GM19035 (cell line): ENCODE measurements around the gene IGF1R.

Experiments used
- ATAC-seq: cut with Tn5 transposase; IDR thresholded peaks from one replicate; pipeline ENCODE4 v1.9.1; 2021; ENCODE audit not compliant: unreplicated experiment

Gene IGF1R

GRCh38 chr15:98772895-98773294 is 124.6 kb downstream of the IGF1R start:
- ATAC-seq: no peak

GRCh38 chr15:98773616-98774015 is 125.3 kb downstream of the IGF1R start:
- ATAC-seq: no peak

- ATAC-seq: no peak
Measured at GRCh38 chr15:98774756-98775497, 126.6 kb downstream of the IGF1R start.

- ATAC-seq: no peak
Measured at GRCh38 chr15:98775498-98776230, 127.3 kb downstream of the IGF1R start.

GRCh38 chr15:98776607-98777281 is 128.4 kb downstream of the IGF1R start:
- no peak for ATAC-seq

- ATAC-seq: no peak
Measured at GRCh38 chr15:98777426-98777825, 129.1 kb downstream of the IGF1R start.

- no peak for ATAC-seq
Measured at GRCh38 chr15:98778263-98778959, 130.1 kb downstream of the IGF1R start.

GRCh38 chr15:98778960-98779359 is 130.6 kb downstream of the IGF1R start:
- no peak for ATAC-seq

GRCh38 chr15:98779463-98780071 is 131.2 kb downstream of the IGF1R start:
- peak; percentile 88 for ATAC-seq

GRCh38 chr15:98781838-98782237 is 133.5 kb downstream of the IGF1R start:
- ATAC-seq: no peak

- no peak for ATAC-seq
Measured at GRCh38 chr15:98782801-98783200, 134.5 kb downstream of the IGF1R start.

GRCh38 chr15:98785431-98785806 is 137.1 kb downstream of the IGF1R start:
- ATAC-seq: no peak

- no peak for ATAC-seq
Measured at GRCh38 chr15:98785807-98786621, 137.7 kb downstream of the IGF1R start.

- ATAC-seq: no peak
Measured at GRCh38 chr15:98786717-98787116, 138.4 kb downstream of the IGF1R start.

GRCh38 chr15:98787194-98787593 is 138.9 kb downstream of the IGF1R start:
- ATAC-seq: no peak

- ATAC-seq: no peak
Measured at GRCh38 chr15:98787936-98788757, 139.8 kb downstream of the IGF1R start.

- no peak for ATAC-seq
Measured at GRCh38 chr15:98789020-98789419, 140.7 kb downstream of the IGF1R start.

- no peak for ATAC-seq
Measured at GRCh38 chr15:98790270-98790669, 141.9 kb downstream of the IGF1R start.

GRCh38 chr15:98791046-98791701 is 142.8 kb downstream of the IGF1R start:
- ATAC-seq: no peak
